Measurements from ENCODE around the gene NDE1.
"Not testable (repeated sequence)": the region's sequence is repeated elsewhere in the genome, so short reads cannot be mapped to it uniquely, and the experiment has no call there.

The NDE1 gene

GRCh38 chr16:15621456-15621855 is 28.6 kb upstream of the NDE1 start:
- FAIRE-seq, result no peak

DNA sequence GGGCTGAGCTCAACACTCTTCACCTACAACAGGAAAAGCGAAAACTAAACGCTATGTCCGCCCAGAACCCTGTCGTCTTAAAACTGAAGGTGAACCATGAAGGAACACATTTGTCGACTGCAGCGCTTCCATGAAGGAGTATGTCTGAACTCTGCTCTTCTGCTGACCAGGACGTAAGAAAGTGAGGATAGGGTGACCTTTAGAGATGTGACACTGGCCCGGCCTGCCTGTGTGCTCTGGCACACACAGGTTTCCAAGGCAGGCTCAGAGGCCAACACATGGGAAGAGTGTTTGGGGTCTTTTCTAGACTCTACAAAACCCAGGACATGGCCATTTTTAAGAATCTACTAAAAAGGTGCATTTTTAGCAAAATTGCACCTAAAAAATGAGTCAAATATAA is 28.2 kb upstream of the NDE1 start:
- no peak for FAIRE-seq

DNA sequence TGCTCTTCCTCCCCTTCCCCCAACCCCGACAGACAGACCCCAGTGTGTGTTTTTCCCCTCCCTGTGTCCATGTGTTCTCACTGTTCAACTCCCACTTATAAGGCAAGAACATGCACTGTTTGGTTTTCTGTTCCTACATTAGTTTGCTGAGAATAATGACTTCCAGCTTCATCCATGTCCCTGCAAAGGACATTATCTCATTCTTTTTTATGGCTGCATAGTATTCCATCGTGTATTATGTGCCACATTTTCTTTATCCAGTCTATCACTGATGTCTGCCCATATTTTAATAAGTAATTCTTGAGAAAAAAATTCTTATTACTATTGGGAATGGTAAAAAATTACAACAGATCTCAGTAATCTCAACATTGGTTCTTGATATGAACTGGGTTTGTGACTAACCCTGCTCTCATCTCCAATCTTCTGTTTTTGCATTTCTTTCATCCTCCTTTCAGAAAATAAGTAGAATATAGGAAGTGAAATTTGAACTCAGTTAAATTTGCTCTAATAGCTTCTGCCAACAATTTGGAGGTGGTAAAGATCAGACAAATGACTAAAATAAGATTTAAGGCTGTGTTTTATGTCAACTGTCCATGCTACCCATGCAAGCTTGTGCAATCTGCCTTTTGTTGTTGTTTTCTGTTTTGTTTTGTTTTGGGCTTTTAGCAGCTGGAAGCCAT is 18.2 kb upstream of the NDE1 start:
- no peak for FAIRE-seq

- no peak for FAIRE-seq
Measured at GRCh38 chr16:15635926-15636325, 14.1 kb upstream of the NDE1 start.

DNA sequence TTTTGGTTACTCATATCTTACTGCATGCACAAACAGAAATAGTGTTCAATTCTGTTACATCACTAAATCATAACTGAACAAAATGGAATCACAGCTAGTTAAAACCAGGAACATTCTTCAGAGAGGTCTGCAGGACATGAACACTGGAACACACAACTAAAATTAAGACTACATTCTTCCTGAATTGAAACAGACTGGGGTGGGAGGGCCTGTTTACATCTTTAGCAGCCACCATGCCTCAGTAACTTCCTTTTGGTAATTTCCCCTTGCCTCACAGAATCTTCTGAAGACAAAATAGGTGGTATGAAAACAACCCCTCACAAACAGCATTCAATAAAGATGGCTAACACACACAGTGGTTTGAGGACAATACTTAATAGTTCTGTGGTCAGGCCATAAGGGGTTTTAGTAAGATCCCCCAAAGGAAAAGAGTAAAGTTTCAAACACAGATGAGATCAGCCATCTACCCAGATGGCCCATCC is 13.6 kb upstream of the NDE1 start:
- FAIRE-seq, result no peak

DNA sequence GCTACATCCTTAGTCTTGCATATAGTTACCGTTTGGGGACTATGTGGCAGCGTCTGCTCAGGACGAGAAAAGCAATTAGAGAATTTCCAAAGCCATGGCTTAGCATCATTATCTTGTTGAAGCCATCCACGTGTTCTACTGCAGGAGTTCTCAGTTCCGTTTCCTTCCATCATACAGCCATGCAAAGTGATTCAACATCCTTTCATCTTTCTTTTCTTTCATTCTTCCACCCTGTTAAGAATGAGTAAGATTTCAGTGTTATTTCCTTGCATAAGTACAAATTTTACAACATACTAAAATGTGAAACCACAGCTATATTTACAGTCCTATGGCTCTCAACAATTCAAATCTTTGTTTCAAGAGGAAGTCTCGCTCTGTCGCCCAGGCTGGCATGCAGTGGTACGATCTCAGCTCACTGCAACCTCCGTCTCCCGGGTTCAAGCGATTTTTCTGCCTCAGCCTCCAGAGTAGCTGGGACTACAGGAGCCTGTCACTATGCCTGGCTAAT is 10.9 kb upstream of the NDE1 start:
- FAIRE-seq, result no peak

- FAIRE-seq, result no peak
Measured at GRCh38 chr16:15640966-15641365, 9.1 kb upstream of the NDE1 start.

- FAIRE-seq, result no peak
Measured at GRCh38 chr16:15641753-15642556, 8.1 kb upstream of the NDE1 start.

GRCh38 chr16:15642557-15643047 is 7.4 kb upstream of the NDE1 start:
- no peak for FAIRE-seq

DNA sequence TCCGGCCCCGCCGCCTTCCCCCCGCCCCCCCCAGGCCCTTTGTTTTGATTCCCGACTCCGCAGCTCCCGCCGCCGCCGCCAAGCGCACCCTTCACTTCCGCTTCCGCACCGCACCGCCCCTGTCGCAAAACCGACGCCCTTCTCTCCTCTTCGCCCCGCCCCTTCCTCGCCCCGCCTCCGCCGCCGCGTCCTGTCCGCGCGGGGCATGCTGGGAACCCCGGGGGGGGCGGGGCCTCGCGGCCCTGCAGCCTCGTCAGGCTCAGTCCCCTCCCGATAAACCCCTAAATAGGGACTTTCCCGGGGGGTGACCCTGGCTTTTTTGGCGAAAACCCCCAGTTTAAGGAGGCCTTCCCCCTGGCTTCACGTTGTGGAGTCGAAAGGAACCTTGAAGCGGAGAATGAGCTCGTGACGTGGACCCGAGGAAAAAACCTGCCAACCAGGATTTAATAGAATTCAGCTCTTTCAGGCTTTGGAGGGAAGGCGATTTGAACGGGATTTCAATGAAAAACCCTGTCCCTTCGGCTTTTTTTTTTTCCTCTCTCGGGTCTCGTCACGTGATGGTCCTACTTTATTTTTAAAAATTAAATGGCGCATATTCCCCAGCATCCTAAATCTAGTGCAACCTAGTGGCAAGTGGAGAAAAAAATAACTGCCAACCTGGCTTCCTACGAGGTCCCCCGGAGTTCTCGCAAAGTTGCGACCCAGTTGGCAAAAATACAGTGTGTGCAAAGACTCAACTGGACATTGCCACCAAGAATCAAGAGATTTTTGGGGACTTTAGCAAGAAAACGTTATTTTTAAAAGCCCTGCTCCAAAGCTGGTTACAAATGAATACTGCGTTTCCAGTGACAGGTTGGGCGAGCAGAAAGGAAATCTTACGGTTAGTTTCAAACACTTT is 6.7 kb upstream of the NDE1 start, which contains the start of gene MARF1:
Gene MARF1 (minus strand): TSS at position 107 of the 898 bp plus-strand sequence. CDS start 3,921 bp downstream, outside the sequence.
- no peak for FAIRE-seq

GRCh38 chr16:15643946-15644250 is 6.1 kb upstream of the NDE1 start:
- no peak for FAIRE-seq

GRCh38 chr16:15644267-15644961 is 5.6 kb upstream of the NDE1 start:
- no peak for FAIRE-seq

DNA sequence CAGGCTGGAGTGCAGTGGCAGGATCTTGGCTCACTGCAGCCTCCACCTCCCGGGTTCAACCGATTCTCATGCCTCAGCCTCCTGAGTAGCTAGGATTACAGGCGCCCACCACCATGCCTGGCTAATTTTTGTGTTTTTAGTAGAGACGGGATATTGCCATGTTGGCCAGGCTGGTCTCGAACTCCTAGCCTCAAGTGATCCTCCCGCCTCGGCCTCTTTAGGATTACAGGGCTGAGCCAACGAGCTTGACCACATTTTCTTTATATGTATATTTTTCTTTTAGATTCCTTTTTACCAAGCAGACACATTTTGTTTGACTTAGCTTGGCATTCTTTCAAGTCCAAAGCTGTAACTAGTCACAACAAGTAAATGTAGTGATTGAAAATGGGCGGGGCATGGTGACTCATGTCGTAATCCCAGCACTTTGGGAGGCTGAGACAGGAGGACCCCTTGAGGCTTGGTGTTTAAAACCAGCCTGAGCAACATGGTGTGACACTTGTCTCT is 5.0 kb upstream of the NDE1 start:
- not testable (repeated sequence) for FAIRE-seq

DNA sequence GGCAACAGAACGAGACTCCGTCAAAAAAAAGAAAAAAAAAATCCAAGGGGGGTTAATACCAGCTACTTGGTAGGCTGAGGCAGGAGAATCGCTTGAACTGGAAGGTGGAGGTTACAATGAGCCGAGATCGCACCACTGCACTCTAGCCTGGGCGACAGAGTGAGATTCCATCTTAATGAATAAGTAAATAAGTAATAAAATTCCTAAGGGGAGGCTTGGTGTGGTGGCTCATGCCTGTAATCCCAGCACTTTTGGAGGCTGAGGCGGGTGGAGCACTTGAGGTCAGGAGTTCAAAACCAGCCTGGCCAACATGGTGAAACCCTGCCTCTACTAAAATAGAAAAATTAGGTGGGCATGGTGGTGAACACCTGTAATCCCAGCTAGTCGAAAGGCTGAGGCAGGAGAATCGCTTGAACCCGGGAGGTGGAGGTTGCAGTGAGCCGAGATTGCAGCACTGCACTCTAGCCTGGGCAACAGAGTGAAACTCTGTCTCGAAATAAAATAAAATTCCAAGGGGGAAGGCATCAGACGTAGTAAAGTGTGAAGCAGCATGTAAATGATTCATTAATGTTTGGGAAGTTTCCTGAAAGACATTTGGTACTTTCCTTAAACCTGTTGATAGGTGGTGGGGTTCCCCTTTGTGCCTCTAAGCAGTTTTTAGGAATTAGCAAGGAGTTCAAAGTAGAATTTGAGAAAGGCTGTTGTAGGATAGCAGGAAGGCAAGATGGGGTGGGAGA is 3.3 kb upstream of the NDE1 start:
- FAIRE-seq, result not testable (repeated sequence)

DNA sequence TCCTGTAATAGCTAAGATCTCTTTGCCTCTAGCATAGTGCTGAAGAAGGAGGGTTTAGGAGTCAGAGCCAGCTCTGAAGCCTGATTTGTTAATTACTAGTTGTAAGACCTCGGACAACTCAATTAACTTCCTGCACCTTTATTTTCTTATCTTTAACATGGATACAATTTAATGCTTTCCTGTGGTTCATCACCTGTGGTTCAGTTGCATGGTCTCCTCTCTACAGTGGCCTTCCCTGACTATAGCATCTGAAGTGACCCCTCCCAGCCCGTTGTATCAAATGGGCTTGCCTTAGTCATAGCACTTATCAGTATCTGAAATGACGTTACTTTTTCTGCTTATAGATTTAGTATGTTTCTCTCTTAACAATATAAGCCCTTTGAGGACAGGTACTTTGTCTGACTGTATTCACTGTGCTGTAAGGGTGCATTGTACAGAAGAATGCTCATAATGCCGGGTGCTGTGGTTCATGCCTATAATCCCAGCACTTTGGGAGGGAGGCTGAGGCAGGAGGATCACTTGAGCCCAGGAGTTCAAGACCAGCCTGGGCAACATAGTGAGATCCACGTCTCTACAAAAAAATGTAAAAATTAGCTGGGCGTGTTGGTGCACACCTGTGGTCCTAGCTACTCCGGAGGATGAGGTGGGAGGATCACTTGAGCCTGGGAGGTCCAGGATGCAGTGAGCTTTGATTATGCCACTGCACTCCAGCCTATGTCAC is 2.6 kb upstream of the NDE1 start:
- no peak for FAIRE-seq

DNA sequence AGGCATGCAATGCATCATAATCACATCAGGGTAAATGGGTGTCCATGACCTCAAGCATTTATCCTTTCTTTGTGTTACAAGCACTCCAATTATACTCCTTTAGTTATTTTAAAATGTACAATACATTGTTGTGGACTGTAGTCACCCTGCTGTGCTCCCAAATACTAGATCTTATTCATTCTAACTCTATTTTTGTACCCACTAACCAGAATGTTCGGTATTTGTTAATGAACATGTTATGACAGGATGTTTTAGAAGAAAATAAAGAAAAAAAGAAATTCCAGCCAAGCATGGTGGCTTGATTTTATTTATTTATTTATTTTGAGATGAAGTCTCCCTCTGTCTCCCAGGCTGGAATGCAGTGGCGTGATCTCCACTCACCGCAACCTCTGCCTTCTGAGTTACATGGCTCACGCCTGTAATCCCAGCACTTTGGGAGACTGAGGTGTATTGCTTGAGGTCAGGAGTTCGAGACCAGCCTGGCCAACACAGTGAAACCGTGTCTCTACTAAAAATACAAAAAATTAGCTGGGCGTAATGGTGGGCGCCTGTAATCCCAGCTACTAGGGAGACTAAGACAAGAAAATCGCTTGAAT is 1.8 kb upstream of the NDE1 start:
- no peak for FAIRE-seq

GRCh38 chr16:15649311-15649710 is 734 bp upstream of the NDE1 start:
- not testable (repeated sequence) for FAIRE-seq

DNA sequence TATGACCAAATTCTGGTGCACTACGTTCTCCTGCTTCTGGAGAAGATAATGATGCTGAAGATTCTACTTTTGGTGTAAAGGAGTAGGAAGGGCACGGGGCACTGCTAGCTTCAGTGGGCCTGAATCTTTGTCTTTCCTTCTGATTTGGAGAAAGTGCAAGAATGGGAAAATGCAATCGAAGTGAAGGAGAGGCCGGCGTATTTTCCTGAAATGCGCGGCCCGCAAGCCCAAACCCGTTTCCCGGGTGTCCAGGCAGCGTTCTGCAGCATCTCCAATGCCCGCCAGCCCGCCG is 372 bp upstream of the NDE1 start:
- no peak for FAIRE-seq

- no peak for FAIRE-seq
Measured at GRCh38 chr16:15650698-15651171, 690 bp downstream of the NDE1 start.

GRCh38 chr16:15652293-15653001 is 2.4 kb downstream of the NDE1 start:
- no peak for FAIRE-seq
